GM18508 (cell line): ENCODE results near the gene FHAD1.

Source experiments
- ATAC-seq: cut with Tn5 transposase; IDR thresholded peaks from one replicate; pipeline ENCODE4 v1.9.1; 2021; ENCODE audit warnings: moderate number of reproducible peaks; ENCODE audit not compliant: insufficient read depth, unreplicated experiment

Gene FHAD1

GRCh38 chr1:15217654-15218053, 29.4 kb upstream of the FHAD1 start:
- no peak for ATAC-seq

- no peak for ATAC-seq
Observed at GRCh38 chr1:15218287-15219279, 28.4 kb upstream of the FHAD1 start.

- ATAC-seq = no peak
Observed at GRCh38 chr1:15219280-15220023, 27.6 kb upstream of the FHAD1 start.

GRCh38 chr1:15220024-15220392, 27.0 kb upstream of the FHAD1 start:
- no peak for ATAC-seq

- ATAC-seq = no peak
Observed at GRCh38 chr1:15220825-15221431, 26.1 kb upstream of the FHAD1 start.

- ATAC-seq = no peak
Observed at GRCh38 chr1:15222653-15223303, 24.2 kb upstream of the FHAD1 start.

GRCh38 chr1:15224259-15224869, 22.7 kb upstream of the FHAD1 start:
- ATAC-seq = no peak

GRCh38 chr1:15224974-15225373, 22.0 kb upstream of the FHAD1 start:
- no peak for ATAC-seq

- no peak for ATAC-seq
Observed at GRCh38 chr1:15225461-15225860, 21.6 kb upstream of the FHAD1 start.

- no peak for ATAC-seq
Observed at GRCh38 chr1:15226388-15227255, 20.4 kb upstream of the FHAD1 start.

GRCh38 chr1:15229707-15230131, 17.3 kb upstream of the FHAD1 start:
- ATAC-seq = no peak

- ATAC-seq = peak; percentile 81
Observed at GRCh38 chr1:15231714-15232201, 15.3 kb upstream of the FHAD1 start.

GRCh38 chr1:15233689-15234088, 13.3 kb upstream of the FHAD1 start:
- no peak for ATAC-seq

GRCh38 chr1:15236321-15236721, 10.7 kb upstream of the FHAD1 start:
- no peak for ATAC-seq

- no peak for ATAC-seq
Observed at GRCh38 chr1:15236746-15237145, 10.3 kb upstream of the FHAD1 start.

- ATAC-seq = no peak
Observed at GRCh38 chr1:15238789-15239188, 8.2 kb upstream of the FHAD1 start.

GRCh38 chr1:15242766-15243165, 4.3 kb upstream of the FHAD1 start:
- no peak for ATAC-seq

GRCh38 chr1:15243275-15244043, 3.6 kb upstream of the FHAD1 start:
- no peak for ATAC-seq
